Measurements from ENCODE around the gene CDKN1A.

CDKN1A gene

GRCh38 chr6:36677753-36678487, 594 bp upstream of the CDKN1A start:
- no peak for TF ChIP-seq ZNF274 (IDR thresholded peaks at IDR 0.05; ENCODE audit: low read depth, low read length)
- peak overlapping the region; percentile 60 for H3K4me3 ChIP-seq (ENCODE audit: low read length)

DNA sequence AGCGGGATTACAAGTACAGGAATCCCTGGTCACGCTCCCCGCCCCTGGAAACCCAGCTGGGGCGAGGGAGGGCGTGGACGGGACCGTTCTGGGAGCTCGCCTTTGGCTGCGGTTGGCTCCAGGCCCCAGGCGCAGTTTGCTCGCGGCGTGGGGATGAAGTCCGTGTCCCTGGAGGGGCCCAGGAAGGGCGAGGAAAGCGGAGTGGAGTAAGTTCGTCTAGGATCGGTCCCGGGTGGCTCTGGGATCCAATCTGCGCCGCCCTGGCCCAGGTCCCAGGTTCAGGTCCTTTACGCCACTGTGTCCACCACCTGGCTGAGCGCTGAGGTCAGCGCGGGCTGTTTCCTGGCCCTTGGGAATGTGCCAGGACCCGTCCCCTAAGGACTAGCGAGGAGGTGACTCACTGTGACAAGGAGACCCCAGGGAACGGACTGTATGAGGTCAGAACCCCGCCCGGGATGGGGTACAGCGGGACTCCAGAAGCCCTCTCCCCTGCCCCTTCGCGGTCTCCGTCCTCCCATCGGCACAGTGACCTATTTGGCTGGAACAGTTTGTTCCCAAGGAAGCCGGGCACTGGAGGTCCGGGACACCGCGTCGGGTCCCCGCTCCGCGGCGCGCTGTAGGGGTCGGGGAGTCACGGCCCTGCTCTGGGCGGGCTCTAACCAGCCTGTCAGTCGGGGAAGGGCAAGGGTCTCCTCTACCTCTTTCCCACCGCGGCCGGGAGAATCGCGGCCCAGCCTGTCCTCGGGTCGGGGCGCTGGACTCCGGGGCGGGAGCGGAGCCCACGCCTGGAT, 724 bp downstream of the CDKN1A start:
- TF ChIP-seq ZNF274 (IDR thresholded peaks at IDR 0.05; ENCODE audit: low read depth, low read length), result no peak

GRCh38 chr6:36682328-36683144, 4.0 kb downstream of the CDKN1A start:
- TF ChIP-seq ZNF274 (IDR thresholded peaks at IDR 0.05; ENCODE audit: low read depth, low read length), result no peak
- H3K4me3 ChIP-seq (ENCODE audit: low read length), result peak overlapping the region; percentile 99

More for the DNA sequence above, 724 bp downstream of the CDKN1A start:
- peak overlapping the region; percentile 99 for H3K4me3 ChIP-seq (ENCODE audit: low read length)

GRCh38 chr6:36683145-36683655, 4.7 kb downstream of the CDKN1A start:
- peak overlapping the region; percentile 3; the same call in 1 of the 2 replicates for H3K4me3 ChIP-seq (ENCODE audit: low read length)

DNA sequence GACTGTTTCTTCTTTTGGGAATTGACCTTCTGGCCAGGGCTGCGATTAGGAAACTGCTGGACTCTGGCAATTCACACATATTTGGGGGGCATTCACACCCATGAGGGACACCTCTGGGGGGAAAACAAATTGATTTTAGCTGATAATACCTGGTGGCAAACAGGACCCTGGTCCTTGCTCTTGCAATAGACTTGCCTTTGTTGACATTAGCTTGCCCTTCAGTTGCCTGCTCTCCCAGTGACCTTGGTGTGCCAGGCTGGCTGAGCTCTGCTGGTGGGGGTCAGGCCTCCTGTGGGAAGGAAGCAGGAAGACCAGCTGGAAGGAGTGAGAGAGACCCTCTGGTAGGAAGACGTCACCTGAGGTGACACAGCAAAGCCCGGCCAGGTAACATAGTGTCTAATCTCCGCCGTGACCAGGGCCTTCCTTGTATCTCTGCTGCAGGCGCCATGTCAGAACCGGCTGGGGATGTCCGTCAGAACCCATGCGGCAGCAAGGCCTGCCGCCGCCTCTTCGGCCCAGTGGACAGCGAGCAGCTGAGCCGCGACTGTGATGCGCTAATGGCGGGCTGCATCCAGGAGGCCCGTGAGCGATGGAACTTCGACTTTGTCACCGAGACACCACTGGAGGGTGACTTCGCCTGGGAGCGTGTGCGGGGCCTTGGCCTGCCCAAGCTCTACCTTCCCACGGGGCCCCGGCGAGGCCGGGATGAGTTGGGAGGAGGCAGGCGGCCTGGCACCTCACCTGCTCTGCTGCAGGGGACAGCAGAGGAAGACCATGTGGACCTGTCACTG, 5.3 kb downstream of the CDKN1A start:
- no peak for TF ChIP-seq ZNF274 (IDR thresholded peaks at IDR 0.05; ENCODE audit: low read depth, low read length)
- H3K4me3 ChIP-seq (ENCODE audit: low read length), result no peak overlapping the region; the same call in 1 of the 2 replicates

More at GRCh38 chr6:36683145-36683655, 4.7 kb downstream of the CDKN1A start:
- TF ChIP-seq ZNF274 (IDR thresholded peaks at IDR 0.05; ENCODE audit: low read depth, low read length), result no peak

GRCh38 chr6:36684447-36684812, 5.9 kb downstream of the CDKN1A start:
- no peak overlapping the region for H3K4me3 ChIP-seq (ENCODE audit: low read length)
- TF ChIP-seq ZNF274 (IDR thresholded peaks at IDR 0.05; ENCODE audit: low read depth, low read length), result no peak

- TF ChIP-seq ZNF274 (IDR thresholded peaks at IDR 0.05; ENCODE audit: low read depth, low read length), result no peak
- H3K4me3 ChIP-seq (ENCODE audit: low read length), result no peak overlapping the region
These were observed 6.8 kb downstream of the CDKN1A start for GRCh38 chr6:36685166-36685924.

DNA sequence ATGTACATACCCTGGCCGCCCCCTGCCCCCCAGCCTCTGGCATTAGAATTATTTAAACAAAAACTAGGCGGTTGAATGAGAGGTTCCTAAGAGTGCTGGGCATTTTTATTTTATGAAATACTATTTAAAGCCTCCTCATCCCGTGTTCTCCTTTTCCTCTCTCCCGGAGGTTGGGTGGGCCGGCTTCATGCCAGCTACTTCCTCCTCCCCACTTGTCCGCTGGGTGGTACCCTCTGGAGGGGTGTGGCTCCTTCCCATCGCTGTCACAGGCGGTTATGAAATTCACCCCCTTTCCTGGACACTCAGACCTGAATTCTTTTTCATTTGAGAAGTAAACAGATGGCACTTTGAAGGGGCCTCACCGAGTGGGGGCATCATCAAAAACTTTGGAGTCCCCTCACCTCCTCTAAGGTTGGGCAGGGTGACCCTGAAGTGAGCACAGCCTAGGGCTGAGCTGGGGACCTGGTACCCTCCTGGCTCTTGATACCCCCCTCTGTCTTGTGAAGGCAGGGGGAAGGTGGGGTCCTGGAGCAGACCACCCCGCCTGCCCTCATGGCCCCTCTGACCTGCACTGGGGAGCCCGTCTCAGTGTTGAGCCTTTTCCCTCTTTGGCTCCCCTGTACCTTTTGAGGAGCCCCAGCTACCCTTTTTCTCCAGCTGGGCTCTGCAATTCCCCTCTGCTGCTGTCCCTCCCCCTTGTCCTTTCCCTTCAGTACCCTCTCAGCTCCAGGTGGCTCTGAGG, 7.6 kb downstream of the CDKN1A start:
- no peak overlapping the region for H3K4me3 ChIP-seq (ENCODE audit: low read length)
- TF ChIP-seq ZNF274 (IDR thresholded peaks at IDR 0.05; ENCODE audit: low read depth, low read length), result no peak

GRCh38 chr6:36686668-36687513, 8.4 kb downstream of the CDKN1A start:
- no peak overlapping the region for H3K4me3 ChIP-seq (ENCODE audit: low read length)
- TF ChIP-seq ZNF274 (IDR thresholded peaks at IDR 0.05; ENCODE audit: low read depth, low read length), result no peak

GRCh38 chr6:36688063-36688738, 9.7 kb downstream of the CDKN1A start:
- no peak overlapping the region for H3K4me3 ChIP-seq (ENCODE audit: low read length)

DNA sequence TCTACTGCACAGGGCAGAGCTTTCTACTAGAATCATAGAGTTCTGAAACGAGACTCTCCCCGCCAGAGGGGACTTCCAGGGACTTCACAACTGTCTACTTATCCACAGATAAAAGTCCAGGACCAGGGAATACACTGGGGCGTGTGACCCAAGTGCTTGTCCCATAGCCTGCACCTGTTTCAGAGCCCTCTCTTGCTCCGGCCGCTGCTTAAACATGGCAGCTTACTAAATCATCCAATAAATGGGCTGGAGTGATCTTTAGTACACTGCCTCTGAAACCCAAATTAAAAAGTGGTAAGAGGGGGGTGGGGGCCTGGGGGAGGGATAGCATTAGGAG, 10.2 kb downstream of the CDKN1A start:
- TF ChIP-seq ZNF274 (IDR thresholded peaks at IDR 0.05; ENCODE audit: low read depth, low read length), result no peak
- H3K4me3 ChIP-seq (ENCODE audit: low read length), result no peak overlapping the region

More at GRCh38 chr6:36688063-36688738, 9.7 kb downstream of the CDKN1A start:
- TF ChIP-seq ZNF274 (IDR thresholded peaks at IDR 0.05; ENCODE audit: low read depth, low read length), result no peak
